HFFc6 (cell line): ENCODE measurements around the gene LCE2A. TPM values are rescaled to one million over a fixed set of nuclear protein-coding genes. Genes with fewer than 3 reads are reported as not detected.
"Not testable (repeated sequence)": the region's sequence is repeated elsewhere in the genome, so short reads cannot be mapped to it uniquely, and the experiment has no call there.

Experiments used
- DNase-seq: peaks from one replicate; pipeline ENCODE4 v3.0.0-alpha.2; 2018
- H3K27ac Mint-ChIP-seq: 2 replicates; pipeline ENCODE4 v1.8.0; 2020; ENCODE audit warnings: mild to moderate bottlenecking, mixed read lengths
- H3K27me3 Mint-ChIP-seq: 2 replicates; pipeline ENCODE4 v1.8.0; 2021; ENCODE audit warnings: mild to moderate bottlenecking, moderate library complexity, mixed read lengths; ENCODE audit not compliant: insufficient read depth
- H3K36me3 Mint-ChIP-seq: 2 replicates; pipeline ENCODE4 v1.8.0; 2021; ENCODE audit warnings: low read depth, mixed read lengths
- H3K4me1 Mint-ChIP-seq: 2 replicates; pipeline ENCODE4 v1.8.0; 2020; ENCODE audit warnings: low read depth, mixed read lengths
- H3K4me3 Mint-ChIP-seq: 2 replicates; pipeline ENCODE4 v1.8.0; 2020; ENCODE audit warnings: mild to moderate bottlenecking, moderate library complexity, mixed read lengths
- H3K9me3 Mint-ChIP-seq: 2 replicates; pipeline ENCODE4 v1.8.0; 2020; ENCODE audit warnings: mild to moderate bottlenecking, mixed read lengths
- total RNA-seq, 6 experiments: library from RNA; stranded (reverse); fragmentation: NEBNext Ultra II Directional; extraction: Animal tissue kit (Norgen Biotek cat#: 25700); gene quantifications; 2 replicates in 1 of 6; 3 replicates in 5 of 6; pipeline ENCODE4 v1.2.3, GENCODE V29; 2021
- TF ChIP-seq, protein P1 (sequence below): fragments of 200-600 bp; sonication (generic); IDR thresholded peaks from 2 replicates; pipeline ENCODE4 v1.5.0; 2021; ENCODE audit warnings: antibody characterized with exemption, mild to moderate bottlenecking

Gene LCE2A
- total RNA-seq, 6 experiments from 2014 or later, result 2.1 to 21.0 (median 3.2) TPM

DNA sequence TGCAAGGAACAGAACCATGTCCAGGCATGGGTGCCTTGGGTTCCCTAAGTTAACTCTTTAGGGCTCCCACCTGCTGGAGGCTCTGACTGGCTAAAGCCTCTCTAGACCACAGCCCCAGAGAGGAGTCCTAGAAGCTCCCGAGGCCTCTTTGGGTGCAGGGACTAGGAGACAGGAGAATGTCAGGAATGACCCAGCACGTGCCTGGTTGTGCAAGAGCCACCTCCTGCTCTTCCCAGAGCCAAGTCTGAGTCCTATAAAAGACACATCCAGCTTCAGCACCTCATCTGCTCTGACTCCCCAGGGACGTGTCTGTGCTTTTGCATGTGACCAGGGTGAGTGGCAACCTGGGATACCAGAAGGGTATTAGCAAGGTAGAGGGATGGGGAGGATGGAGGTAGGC is 35.0 kb upstream of the LCE2A start, which contains the start of gene LCE2D:
Gene LCE2D (plus strand): TSS at position 283 of the 400 bp plus-strand sequence. CDS start 726 bp downstream, outside the sequence.
- Mint-ChIP-seq H3K4me1 (no peaks in the 10 kb centered on the region), H3K27ac (no peak within 1 kb of the TSS), H3K36me3 (no peaks in the 10 kb centered on the region), H3K4me3 (no peak within 1 kb of the TSS), H3K9me3 (peaks cover 15% of the 10 kb centered on the region), H3K27me3 (peaks cover 6% of the 10 kb centered on the region; the same call in 1 of the 2 replicates)
- no peak for DNase-seq
- TF ChIP-seq, protein P1, sequence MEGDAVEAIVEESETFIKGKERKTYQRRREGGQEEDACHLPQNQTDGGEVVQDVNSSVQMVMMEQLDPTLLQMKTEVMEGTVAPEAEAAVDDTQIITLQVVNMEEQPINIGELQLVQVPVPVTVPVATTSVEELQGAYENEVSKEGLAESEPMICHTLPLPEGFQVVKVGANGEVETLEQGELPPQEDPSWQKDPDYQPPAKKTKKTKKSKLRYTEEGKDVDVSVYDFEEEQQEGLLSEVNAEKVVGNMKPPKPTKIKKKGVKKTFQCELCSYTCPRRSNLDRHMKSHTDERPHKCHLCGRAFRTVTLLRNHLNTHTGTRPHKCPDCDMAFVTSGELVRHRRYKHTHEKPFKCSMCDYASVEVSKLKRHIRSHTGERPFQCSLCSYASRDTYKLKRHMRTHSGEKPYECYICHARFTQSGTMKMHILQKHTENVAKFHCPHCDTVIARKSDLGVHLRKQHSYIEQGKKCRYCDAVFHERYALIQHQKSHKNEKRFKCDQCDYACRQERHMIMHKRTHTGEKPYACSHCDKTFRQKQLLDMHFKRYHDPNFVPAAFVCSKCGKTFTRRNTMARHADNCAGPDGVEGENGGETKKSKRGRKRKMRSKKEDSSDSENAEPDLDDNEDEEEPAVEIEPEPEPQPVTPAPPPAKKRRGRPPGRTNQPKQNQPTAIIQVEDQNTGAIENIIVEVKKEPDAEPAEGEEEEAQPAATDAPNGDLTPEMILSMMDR, result no peak

- H3K36me3 Mint-ChIP-seq, H3K4me3 Mint-ChIP-seq: not testable (repeated sequence)
These were observed 32.0 kb upstream of the LCE2A start for GRCh38 chr1:152666171-152666570.

DNA sequence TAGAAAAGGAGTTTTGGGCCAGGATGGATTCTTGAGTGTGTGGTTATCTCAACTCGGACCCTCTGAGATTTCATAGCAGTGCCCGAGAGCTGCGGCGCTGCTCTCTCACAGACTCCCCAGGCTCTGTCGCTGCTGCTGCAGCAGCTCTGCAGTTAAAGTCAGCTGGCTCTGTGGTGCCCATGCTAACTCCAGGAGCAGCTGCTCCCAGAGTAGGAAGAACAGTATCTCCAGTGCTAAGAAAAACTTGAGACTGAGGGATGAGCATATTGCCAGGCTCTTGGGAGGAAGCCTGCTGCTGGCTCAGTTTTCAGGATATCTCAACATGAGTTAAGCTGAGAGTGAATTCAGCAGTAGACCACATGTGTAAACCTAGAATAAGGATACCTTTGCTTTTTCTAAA is 30.5 kb upstream of the LCE2A start:
- Mint-ChIP-seq H3K9me3 (peaks cover 15% of the 10 kb centered on the region), H3K4me1 (no peaks in the 10 kb centered on the region), H3K27me3 (peaks cover 5% of the 10 kb centered on the region; the same call in 1 of the 2 replicates), H3K4me3 (no peak overlapping the region), H3K27ac (no peak overlapping the region), H3K36me3 (no peaks in the 10 kb centered on the region)
- TF ChIP-seq, protein P1, result no peak
- no peak for DNase-seq

More at GRCh38 chr1:152666171-152666570, 32.0 kb upstream of the LCE2A start:
- H3K27ac Mint-ChIP-seq, H3K4me1 Mint-ChIP-seq, H3K27me3 Mint-ChIP-seq, DNase-seq: not testable (repeated sequence)
- H3K9me3 Mint-ChIP-seq, result peaks cover 15% of the 10 kb centered on the region

GRCh38 chr1:152673016-152673415 is 25.1 kb upstream of the LCE2A start:
- Mint-ChIP-seq H3K4me3 (no peak overlapping the region), H3K27me3 (no peaks in the 10 kb centered on the region; the same call in none of the 2 replicates)
- TF ChIP-seq, protein P1, result no peak

GRCh38 chr1:152674983-152675382 is 23.2 kb upstream of the LCE2A start, which contains the start of gene LCE2C:
Gene LCE2C, plus strand, starts transcription at chr1:152675279. Its CDS starts 737 bp downstream, at chr1:152676016.
- not testable (repeated sequence) for H3K27ac Mint-ChIP-seq, H3K4me1 Mint-ChIP-seq, H3K4me3 Mint-ChIP-seq, H3K27me3 Mint-ChIP-seq, H3K9me3 Mint-ChIP-seq, DNase-seq, H3K36me3 Mint-ChIP-seq

More at GRCh38 chr1:152673016-152673415, 25.1 kb upstream of the LCE2A start:
- peaks cover 5% of the 10 kb centered on the region for H3K9me3 Mint-ChIP-seq
- no peaks in the 10 kb centered on the region for H3K4me1 Mint-ChIP-seq
- no peak for DNase-seq
- H3K27ac Mint-ChIP-seq, result no peak overlapping the region
- no peaks in the 10 kb centered on the region for H3K36me3 Mint-ChIP-seq

GRCh38 chr1:152679459-152679858 is 18.7 kb upstream of the LCE2A start:
- Mint-ChIP-seq H3K27ac (no peak overlapping the region), H3K9me3 (peaks cover 5% of the 10 kb centered on the region), H3K27me3 (peaks cover 3% of the 10 kb centered on the region), H3K4me3 (no peak overlapping the region), H3K36me3 (no peaks in the 10 kb centered on the region), H3K4me1 (no peaks in the 10 kb centered on the region)
- DNase-seq, result no peak
- TF ChIP-seq, protein P1, result no peak
